Activated CD4-positive, alpha-beta T cell treated with anti-CD3 and anti-CD28 coated beads, Interleukin-2, Interleukin-4, amounts not matched to agents 100 ng/mL and 50 ng/mL, durations not matched to agents 16 hours and 8 hours (primary cell): Measurements from ENCODE around the gene RAB35.

Source experiments
- DNase-seq: peaks from one replicate; pipeline ENCODE4 v3.0.0-alpha.2; 2020; ENCODE audit warnings: low spot score

RAB35 gene

DNA sequence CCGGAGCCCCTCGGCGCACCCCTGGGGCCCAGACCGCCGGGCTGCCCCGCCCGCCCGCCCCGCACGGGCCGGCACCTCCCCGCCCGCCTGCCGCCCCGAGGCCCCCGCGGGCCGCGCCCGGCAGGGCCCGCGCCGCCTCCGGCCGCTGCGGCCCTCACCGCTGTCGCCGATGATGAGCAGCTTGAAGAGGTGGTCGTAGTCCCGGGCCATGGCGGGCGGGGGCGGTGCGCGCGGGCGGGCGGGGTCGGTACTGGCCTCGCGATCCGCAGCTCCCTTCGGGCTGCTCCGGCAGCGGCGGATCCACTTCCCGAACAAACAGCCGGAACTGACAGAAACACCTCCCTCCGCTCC, at the start of gene RAB35:
TSS of gene RAB35 (minus strand) at position 313 of the 351 bp plus-strand sequence. CDS start at position 210, 103 bp downstream.
- DNase-seq: no peak

DNA sequence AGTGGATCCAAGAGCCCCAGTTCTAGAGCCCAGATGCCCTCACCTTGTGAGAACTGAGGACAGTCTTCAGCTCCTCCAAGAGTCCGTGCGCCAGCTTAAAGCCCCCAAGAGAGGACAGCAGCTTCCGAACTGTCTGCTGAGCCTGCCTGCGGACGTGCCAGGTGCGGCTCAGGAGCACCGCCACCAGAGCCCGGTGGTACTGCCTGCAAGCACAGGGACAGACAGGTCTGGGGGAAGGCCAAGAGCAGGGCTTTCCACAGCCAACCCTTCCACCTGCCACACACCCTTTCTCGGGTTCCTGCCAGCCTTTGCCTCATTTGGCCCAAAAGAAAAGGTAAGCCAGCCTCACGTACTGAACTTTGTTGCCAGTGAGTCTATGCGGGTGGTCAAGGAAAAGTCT, 47.7 kb upstream of the RAB35 start:
- DNase-seq: no peak

DNA sequence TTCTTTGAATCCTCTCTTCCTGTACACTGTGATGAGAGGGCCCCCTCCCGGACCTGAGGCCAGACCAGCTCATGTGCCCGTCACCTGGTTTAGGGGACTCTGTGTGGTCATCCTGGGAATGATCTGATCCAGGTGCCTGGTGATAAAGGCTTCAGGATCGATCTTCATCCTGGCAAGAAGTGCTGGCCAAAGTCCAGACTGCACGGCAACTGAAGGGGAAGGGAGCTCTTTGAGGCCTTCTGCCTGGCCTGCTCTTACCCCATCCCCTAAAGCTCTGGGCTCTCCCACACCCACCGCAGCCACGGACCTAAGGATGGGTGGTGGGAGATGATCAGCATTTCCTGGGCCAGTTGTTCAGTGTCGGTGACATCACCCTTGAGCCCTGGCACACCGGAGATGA, 46.2 kb upstream of the RAB35 start:
- DNase-seq: no peak

- DNase-seq: no peak
Observed at GRCh38 chr12:120161852-120162251, 45.3 kb upstream of the RAB35 start.

GRCh38 chr12:120159509-120160237, 43.1 kb upstream of the RAB35 start:
- DNase-seq: no peak

- no peak for DNase-seq
Observed at GRCh38 chr12:120158351-120158750, 41.8 kb upstream of the RAB35 start.

- no peak for DNase-seq
Observed at GRCh38 chr12:120157678-120158077, 41.1 kb upstream of the RAB35 start.

GRCh38 chr12:120156315-120157259, 40.0 kb upstream of the RAB35 start:
- DNase-seq: peak; percentile 24

DNA sequence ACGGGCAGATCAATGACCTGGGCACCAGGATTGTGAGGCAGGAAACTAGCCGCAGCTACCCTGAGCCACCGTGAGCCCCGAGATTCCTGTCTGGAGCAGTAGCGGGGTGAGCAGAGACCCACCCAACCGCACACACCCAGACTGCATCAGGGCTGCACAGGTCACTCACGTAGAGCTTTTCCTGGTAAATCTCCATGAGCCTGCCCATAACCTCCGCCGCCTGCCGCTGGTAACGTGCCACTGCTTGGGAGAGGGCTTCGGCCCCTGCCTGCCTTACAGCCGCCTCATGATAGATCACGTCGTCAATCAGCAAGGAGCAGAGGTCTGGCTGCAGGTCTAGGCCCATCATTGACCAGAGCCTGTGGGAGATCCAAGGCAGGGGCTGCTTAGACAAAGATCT, 38.5 kb upstream of the RAB35 start:
- no peak for DNase-seq

DNA sequence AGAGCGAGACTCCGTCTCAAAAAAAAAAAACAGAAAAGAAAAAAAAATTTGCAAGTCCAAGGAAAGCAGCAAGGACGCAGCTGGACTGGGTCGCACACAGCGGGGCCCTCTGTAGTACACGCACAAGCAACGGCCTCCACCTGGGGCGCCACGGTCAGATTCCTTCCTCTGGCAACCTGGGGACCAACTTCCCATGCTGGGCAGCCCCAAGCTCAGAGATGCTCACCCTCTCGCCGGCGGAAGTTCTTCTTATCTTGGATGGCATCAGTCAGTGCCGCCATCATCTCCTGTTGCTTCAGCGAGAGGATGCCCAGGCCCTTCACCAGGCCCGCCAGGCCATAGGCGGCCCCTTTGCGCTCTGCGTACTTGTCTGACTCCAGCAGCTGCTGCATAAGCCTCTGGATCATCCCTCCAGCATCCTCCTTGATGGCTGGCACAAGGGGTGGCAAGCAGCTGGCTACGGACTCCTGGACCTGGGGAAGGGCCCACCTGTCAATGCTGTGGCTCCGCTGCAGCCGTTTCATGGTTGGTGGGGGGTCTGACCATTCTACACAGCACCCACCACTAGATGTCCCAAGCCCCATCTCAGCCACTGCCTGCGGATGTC, 34.5 kb upstream of the RAB35 start:
- DNase-seq: no peak

DNA sequence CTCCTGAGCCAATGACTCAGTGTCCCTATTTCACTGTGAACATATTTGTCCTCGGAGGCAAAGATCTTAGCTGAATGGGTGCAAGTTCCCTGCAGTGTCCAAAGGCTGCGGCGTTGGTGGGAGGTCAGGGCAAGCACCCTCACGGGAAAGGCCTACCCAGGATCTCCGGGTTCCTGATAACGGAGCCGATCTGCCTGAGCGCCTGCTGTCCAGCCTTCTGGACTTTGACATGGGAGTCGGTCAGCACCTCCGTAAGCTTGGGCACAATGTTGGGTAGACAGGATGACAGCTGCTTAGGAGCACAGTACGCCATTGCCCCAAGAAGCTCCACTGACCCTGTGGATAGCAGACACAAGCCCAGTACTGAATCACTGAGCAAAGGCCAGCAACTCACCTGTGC, 31.5 kb upstream of the RAB35 start:
- DNase-seq: no peak

- no peak for DNase-seq
Observed at GRCh38 chr12:120145164-120145563, 28.6 kb upstream of the RAB35 start.

GRCh38 chr12:120144215-120144614, 27.7 kb upstream of the RAB35 start:
- no peak for DNase-seq

GRCh38 chr12:120142231-120142877, 25.8 kb upstream of the RAB35 start:
- DNase-seq: no peak

DNA sequence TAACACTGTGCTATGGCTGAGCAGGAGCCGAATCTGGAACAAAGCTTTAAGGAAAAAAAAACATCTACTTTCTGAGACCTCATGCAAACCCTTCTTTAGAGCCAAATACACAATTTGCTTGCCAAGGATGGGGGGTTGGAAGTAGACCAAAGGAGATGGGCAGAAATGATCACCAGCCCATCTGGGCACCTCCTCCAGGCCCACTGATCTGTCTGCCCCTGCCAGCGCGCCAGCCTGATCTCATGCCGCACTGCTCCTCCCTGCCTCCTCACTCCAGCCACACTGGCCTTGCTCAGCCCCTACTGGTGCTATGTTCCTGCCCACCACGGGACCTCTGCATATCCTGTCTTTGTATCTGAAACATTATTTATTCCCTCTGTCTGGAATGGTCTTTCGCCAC, 24.8 kb upstream of the RAB35 start:
- no peak for DNase-seq

DNA sequence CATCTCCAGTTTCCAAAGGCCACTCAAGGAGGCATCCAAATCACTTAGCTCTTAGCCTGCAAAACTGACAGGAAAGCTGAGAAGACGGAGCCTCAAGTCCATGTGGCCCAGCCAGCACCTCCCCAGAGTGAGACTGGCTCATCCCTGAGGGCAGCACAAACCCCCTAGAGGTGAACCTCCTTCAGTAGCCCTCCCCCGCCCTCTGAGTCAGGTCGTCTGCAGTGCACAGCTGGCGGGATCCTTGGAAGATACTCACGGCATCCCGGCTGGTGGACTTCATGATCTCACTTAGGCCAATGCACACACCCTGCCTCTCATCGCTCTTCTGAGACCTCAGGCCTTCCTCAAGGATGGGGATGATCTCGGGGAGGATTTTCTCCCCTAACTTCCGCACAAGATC, 24.1 kb upstream of the RAB35 start:
- DNase-seq: no peak

DNA sequence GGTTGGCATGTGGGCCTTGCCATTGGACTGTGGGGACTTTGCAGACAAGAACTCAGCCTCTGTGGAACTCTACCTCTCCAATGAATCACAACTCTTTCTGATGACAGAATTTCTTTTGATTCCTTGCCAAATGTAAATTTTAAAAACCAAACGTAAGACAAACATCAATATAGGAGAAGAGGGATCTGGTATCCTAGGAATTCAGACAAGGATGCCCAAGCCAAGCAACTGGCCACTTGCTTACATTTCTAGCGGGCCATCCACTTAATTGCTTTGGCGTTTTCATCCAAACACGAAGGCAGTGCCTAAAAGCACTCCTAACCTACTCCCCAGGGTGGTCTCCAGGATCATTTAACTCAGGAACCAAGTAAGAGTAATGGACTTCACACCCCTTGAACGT, 23.4 kb upstream of the RAB35 start:
- DNase-seq: no peak

DNA sequence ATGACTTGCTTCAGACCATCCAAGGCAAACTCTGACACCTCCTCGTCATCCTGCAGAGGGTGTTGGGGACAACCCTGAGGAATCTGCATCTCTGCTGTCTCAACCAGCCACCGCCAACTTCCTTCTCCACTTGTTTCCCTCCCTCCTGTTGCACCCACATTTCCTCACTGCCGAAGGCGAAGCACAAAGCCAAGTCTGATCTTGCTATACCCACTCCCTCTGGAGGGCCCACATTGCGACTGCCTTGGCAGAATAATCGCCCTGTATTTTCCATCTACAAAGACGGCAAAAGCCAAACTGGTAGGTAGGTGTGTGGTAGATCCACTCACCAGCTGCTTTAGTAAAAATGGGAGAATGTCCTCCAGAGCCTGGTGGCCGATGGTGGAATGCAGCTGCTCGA, 21.8 kb upstream of the RAB35 start:
- DNase-seq: no peak

- no peak for DNase-seq
Observed at GRCh38 chr12:120137833-120138232, 21.3 kb upstream of the RAB35 start.

GRCh38 chr12:120136093-120136770, 19.7 kb upstream of the RAB35 start:
- DNase-seq: no peak

GRCh38 chr12:120134307-120134980, 17.9 kb upstream of the RAB35 start:
- no peak for DNase-seq
